G401 (cell line): Measurements from ENCODE around the gene PLAC8. TPM values are rescaled to one million over a fixed set of nuclear protein-coding genes. Genes with fewer than 3 reads are reported as not detected.
"Not testable (repeated sequence)": the region's sequence is repeated elsewhere in the genome, so short reads cannot be mapped to it uniquely, and the experiment has no call there.

Source experiments
- DNase-seq: peaks from one replicate; pipeline ENCODE4 v3.0.0-alpha.2; 2015; ENCODE audit warnings: low spot score
- in situ Hi-C: cut with HindIII; loops from 2 replicates; pipeline ENCODE4 v1.10.0; 2016; ENCODE audit warnings: low sequenced_read_pairs, mixed read lengths
- total RNA-seq: library from RNA; depleted of rRNA; stranded (reverse); fragments of >200 nt; shearing (Covaris generic); gene quantifications from 2 replicates; pipeline ENCODE4 v1.2.3, GENCODE V29; 2014

The PLAC8 gene
- total RNA-seq, 1 experiment from 2014 or later: 74.0 TPM

DNA sequence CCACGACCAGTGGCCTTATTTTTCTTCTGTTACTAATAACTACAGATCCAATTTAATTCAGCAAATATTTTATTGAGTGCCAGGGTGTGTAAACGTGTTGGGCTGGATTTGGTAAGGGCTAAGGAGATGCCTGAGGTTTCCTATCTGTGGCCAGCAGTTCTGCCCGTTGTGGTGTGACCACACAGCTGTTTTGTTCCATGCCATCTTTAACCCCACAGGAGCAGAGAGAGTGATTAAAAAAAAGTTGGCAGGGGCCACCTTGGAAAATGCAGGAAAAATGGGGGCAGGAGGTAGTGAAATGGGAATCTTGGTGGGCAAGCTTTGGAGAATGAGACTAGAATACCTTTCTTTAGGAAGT is 1.1 kb downstream of the PLAC8 start:
- no peak for DNase-seq
- in situ Hi-C loops: no loop called here

DNA sequence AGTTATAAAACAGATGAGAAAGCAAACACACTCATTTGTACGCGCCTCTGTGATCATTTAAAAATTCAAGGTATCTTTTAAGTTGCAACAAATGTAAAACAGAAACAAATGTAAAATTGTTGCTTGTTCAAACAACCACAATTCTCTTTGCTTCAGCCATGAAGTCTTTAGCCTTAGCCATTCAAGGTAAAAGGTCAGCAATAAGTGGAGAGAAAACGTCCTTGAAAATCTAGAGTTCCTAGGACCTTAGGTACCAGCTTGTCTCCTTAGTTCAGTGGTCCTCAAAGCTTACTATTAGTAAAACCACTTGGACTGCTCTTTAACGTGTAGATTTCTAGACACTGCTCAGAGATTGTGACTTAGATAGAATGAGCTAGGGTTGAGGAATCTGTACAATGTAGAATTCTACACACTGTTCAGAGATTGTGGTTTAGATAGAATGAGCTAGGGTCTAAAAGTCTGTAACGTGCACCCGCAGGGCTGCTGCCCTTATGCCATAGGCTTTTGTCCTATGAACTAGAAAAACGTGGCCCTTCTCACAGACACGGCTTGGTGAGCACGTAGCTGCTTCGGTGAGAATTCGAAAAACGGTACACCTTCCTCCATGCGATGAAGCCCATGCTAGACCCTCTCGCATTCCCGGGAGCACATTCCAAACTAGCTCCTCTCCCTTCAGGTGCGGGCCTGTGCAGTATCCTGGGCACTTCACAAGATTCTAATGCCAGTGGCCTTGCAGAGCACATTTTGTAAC is 1.7 kb downstream of the PLAC8 start:
- DNase-seq: peak; percentile 11
- in situ Hi-C loops: no loop called here

DNA sequence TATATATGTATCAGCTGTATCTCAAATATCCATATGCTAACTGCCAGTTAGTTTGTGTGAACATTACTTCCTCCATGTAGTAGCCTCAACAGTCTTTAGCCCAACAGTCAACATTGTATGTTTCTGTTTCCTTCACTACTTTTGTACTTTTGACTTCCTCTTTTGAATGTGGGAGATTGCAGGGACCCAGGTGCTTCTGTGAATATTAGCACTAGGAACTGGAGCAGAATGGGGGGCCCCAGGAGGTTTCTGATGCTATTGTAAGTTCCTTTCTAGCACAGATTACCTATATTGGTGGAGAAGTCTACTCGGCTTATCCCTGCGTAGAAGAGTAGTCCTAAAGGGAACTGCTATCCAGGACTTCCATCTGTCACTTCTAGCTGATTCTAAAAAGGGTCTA is 2.3 kb downstream of the PLAC8 start:
- in situ Hi-C loops: no loop called here
- no peak for DNase-seq

DNA sequence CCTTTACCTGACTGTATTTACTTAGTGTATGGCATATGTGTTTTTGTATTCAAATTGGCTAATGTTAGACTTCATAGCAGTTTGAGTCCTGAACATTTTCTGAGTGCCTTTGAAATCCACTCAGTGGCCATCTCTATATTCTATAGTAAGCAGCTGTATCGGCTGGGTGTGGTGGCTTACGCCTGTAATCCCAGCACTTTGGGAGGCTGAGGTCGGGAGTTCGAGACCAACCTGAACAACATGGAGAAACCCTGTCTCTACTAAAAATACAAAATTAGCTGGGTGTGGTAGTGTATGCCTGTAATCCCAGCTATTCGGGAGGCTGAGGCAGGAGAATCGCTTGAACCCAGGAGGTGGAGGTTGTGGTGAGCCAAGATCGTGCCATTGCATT is 2.8 kb downstream of the PLAC8 start:
- in situ Hi-C loops, DNase-seq: not testable (repeated sequence)

DNA sequence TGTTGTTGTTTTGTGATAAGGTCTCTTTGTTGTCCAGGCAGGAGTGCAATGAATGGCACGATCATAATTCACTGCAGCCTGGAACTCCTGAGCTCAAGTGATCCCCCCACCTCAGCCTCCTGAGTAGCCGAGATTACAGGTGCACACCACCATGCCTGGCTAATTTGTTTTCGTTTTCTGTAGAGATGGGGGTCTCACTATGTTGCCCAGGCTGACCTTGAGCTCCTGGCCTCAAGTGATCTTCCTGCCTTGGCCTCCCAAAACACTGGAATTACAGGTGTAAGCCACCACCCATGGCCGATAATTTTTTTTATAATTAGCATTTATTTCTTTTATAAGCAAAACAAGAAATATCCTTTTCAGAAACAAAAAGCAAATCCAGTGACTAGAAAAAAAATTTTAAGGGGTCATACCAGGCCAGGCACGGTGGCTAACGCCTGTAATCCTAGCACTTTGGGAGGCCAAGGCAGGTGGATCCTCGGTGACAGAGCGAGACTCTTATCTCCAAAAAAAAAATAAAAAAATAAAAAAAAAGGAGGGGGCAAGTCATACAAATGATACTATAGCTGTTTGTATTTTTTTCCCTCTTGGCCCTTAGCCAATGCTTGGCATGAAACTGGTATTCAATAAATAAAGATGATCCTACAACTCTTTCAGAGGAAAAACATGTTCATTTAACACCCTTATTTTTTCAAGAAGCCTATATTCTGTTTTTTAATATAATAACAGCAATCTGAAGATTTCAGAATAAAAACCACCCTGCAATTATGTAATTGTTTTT is 3.4 kb downstream of the PLAC8 start:
- DNase-seq: no peak
- in situ Hi-C loops: no loop called here

DNA sequence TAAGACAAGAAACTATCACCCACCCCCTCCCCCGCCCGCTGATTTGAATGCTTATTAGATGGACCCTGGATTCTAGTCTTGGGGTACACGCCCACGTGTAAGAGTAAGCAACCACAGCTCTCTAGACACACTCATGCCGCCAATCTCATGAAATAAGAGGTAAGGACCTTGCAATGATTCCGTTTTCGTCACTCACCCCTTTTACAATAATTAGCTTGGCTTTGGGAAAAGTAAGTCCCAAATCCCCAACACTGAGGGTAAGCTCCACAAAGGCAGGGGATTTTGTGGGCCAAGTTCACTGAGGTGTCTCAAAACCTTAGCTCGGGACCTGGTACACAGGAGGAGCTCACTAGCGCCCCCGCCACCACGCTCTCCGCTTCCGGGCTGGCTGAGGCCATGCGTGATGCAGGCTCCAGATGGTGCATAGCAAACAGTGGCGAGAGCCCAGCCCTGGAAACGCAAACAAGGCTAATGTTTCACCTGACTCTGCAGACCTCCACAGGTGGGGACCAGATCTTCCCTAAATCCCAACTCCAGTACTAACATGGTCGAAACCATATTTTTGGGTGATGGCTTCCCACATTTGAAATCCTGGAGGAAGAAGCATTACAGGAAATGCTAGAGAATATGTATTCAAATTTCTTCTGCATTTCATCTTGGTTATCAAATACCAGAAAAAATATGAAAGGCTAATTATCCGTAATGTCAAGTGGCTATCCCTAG is 4.1 kb downstream of the PLAC8 start:
- in situ Hi-C loops: no loop called here
- DNase-seq: peak; percentile 79

DNA sequence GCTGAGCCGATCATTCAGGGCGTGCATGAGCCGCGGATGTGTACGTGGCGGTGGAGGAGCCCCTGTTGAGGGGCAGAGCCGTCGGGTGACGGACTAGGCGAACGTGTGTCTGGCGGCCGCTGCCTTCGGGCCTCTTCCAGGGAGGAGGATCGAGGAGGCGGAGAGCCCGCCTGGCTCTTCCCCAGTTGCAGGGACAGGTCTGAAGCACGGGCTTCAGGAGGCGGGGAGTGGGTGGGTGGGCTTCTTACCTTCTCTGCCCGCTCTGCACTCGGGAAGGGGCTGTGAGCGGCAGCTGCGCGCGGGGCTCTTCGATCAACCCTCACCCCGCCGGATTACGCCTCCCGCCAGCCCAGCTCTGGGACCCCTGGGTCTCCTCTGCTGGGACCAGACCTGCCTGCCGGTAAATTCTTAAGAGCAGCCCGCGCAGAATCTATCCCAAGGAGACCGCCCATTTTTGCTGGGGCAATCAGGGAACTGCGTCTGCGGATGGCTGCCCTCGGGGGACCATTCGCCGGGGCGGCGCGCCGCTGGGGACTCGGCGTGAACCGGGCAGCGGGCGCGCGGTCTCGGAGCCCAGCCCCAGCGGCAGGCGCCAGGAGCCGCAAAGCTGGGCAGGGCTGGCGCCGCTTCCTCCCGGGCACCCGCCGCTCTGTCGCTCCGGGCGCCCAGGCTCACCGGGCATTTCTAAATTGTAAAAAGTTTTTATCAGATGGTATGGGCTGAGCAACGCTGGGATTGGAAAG is 4.9 kb downstream of the PLAC8 start:
- no peak for DNase-seq
- in situ Hi-C loops: no loop called here

DNA sequence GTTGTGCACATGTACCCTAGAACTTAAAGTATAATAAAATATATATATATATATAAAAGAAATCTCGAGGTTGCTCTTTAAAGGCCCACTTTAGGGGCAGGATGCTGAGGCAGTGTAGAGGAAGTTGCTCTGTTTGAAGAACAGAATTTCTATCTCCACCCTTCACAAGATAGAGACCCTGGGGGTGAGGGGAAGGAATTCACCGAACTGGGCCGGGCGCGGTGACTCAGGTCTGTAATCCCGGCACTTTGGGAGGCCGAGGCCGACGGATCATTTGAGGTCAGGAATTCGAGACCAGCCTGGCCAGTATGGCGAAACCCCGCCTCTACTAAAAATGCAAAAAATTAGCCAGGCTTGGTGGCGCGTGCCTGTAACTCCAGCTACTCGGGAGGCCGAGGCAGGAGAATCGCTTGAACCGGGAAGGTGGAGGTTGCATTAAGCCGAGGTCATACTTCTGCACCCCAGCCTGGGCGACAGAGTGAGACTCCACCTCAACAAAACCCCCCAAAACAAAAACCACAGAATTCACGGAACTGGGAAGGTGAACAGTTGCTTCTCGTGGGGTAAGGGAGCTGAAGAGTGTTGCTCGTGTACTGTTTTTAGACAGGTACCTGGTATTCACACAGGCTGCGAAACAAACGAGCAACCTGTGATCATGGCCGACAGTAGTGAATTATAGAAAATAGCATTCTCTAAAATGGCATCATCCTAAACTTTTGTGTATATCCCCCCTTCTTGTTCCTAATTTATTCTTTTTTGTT is 6.2 kb downstream of the PLAC8 start:
- in situ Hi-C loops: no loop called here
- DNase-seq: no peak

DNA sequence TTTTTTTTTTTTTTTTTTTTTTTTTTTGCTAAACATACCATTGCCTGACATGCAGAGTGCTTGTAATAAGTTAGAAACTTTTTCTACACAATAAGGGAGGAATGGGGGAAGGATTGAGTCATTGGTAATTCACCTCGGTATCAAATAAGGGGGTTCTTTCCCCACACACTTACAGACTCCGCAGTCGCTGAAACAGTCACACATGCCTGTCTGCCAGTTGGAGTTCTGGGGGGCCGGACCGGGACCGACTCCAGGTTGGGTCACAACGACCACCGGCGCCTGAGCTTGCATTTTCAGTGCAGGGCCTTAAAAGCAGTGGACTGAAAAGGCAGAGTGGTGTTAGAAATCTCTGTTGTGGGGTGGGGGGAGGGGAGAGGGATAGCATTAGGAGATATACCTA is 6.9 kb downstream of the PLAC8 start:
- in situ Hi-C loops: no loop called here

DNA sequence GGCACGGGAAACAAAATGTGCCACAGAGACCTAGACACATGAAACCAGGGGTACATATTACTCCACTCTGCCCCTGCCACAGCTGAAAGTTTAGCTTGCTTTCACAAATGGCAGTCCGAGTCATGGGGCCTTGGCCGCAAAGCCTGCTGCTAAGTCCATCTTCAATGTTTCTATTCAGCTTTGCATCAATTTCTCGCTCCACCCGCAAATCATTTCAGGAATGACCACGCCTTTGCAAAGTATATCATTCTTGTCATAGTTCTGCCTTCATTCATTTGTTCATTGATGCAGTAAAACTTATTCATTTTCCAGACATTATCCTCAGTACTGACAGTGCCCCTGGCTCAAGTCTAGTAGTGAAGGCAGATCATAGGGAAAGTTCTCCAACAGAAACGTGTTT is 9.5 kb downstream of the PLAC8 start:
- DNase-seq: no peak
- in situ Hi-C loops: no loop called here

More for the DNA sequence above, 6.9 kb downstream of the PLAC8 start:
- DNase-seq: no peak

DNA sequence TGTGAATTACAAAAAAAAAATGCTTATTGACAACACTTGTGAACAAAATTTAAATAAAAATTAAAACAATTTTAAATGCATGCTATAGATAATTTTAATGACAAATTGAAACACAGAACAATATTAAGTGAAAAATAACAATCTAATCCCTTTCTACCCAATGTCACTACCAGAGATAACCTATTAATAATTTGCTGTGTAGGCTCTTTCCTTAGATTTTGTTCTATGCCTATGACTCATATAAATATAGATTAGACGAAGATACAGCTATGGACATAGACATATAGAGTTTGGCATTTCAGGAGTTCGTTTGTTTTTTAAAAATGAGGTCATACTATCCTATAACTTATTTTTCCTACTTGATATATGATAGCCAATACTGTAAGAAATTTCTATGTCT is 18.1 kb downstream of the PLAC8 start:
- no peak for DNase-seq
- in situ Hi-C loops: no loop called here

DNA sequence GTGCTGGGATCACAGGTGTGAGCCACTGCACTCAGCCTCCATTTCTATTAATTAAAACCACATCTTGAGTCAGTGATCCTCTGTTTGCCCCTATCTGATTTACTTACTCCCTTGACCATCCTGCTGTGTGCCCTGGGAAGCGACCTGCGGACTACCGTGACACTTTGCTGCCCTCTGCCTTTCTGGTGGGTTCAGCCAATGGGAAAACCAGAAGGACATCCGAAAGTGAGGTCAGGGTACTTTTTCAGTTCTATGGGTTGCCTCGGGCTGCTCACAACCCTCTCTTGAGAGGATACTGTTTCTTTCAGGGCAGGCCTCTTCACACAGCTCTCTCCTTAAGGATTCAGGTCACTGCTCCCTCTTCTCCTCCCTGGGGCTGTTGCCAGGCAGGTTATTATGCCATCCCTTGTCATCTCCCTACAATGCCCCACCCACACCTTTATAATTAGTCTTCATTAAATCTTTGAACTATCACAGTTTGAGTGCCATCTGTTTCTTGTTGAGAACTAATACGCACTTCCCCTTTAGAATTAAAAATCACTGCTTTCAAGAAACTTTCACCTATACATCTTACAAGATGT is 21.4 kb downstream of the PLAC8 start:
- in situ Hi-C loops: no loop called here
- no peak for DNase-seq

DNA sequence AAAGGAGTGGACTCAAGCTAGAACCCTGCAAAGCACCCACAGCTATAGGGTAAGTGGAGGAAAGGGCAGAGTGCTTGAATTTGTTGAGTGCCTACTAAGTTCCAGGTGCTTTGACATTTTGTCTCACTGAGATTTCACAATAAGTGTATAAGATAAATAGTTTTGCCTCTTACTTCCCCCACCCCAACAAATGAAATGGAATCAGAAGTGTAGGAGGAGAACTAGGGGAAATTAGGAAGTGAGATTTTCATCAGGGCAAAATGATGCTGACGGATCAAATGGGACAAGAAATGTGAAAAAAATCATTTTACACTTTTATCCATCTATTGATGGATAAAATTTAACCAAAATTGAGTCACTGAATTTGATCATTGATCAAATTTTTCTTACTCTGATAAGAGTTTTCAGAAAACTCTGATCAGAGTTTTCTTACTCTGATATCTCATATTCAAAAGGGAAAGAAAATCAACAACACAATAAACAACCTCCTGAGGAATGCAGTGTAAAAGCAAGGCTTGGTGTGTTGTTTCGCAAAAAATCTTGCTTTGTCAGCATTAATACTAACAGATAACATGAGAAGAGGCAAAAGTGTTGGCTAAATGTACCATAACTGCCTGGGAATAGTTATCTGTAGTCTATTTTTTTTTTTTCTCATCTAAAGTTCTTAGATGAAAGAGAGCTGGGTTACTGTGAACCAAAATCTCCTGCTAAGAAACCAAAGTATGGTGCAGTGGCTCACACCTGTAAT is 24.9 kb downstream of the PLAC8 start:
- no peak for DNase-seq
- in situ Hi-C loops: no loop called here

DNA sequence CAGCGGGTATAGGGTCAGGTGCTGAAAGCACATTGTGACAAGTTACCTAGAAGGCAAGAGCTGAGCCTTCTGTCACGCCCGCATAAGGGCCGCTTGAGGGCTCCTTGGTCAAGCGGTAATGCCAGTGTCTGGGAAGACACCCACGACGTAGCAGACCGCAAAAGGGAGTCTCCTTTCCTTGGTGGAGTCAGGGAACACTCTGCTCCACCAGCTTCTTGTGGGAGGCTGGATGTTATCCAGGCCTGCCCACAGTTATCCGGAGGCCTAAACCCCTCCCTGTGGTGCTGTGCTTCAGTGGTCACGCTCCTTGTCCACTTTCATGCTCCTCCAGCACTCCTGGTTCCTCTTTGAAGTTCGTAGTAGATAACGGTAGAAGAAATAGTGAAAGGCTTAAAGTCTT is 29.6 kb downstream of the PLAC8 start:
- DNase-seq, in situ Hi-C loops: not testable (repeated sequence)

DNA sequence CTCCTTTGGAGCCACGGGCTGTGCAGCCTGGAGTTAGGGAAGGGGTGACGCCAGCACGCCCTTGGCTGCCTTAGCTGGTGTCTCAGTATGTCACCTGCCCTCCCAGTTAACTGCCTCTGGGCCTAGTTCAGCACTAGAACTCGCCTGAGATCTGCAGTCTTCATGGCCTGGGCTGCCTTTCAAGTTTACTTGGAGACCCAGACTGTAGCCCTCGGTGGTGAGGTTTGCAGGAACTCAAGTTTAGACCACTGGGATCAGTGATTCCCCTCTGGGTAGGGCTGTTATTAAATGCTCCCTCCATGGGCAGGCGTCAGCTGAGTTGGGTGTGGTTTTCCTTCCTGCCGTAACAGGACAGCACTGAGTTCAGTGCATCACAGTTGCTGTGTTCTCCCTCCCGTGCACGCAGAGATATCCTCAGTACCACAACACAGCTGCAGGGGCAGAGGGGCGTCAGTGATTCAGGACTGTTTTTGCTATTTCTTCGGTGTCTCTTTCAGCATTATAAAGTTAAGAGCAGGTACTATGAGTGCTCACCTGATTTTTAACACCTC is 30.5 kb downstream of the PLAC8 start:
- in situ Hi-C loops: no loop called here
- no peak for DNase-seq

DNA sequence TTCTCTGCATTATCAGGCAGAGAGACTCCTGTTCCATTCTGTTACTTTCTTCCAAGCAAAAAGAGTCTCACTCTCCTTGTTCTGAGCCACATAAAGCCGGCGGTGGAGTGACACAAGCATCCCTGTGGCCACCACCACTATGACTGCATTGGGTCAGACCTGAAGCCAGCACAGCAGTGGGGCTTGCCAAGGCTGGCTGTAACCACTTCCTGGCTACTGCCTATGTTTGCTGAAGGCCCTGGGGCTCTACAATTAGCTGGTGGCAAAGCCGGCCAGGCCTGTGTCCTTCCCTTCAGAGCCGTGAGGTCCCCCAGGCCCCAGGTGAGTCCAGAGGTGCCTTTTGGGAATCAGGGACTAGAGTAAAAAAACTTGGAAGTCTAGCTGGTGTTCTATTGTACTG is 31.8 kb downstream of the PLAC8 start:
- in situ Hi-C loops: no loop called here
- DNase-seq: no peak

DNA sequence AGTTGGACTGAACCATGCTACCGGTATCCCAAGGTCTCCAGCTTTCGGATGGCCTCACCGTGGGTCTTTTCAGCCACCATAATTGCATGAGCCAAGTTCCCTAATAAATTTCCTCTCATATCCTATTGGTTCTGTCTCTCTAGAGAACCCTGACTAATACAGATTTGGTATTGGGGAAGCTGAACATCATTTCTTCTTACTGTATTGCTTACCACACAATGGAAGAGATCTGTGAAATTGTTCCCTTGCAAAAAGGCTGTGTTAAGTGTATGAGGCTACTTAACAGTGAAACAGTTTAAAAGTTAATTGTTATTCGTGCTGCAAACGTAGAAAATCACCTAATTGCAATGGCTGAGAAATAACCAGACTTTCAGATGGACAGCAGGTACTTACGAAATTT is 34.0 kb downstream of the PLAC8 start:
- in situ Hi-C loops: no loop called here
- no peak for DNase-seq
